HepG2 (cell line): ENCODE data around the gene SPATA25. TPM values are rescaled to one million over a fixed set of nuclear protein-coding genes. Genes with fewer than 3 reads are reported as not detected.

ENCODE experiments used
- ARID2 ChIP-seq: sonication (generic); formaldehyde crosslinking; IDR thresholded peaks from 2 replicates; pipeline ENCODE4 v1.8.1; 2022; ENCODE audit warnings: mild to moderate bottlenecking, missing genetic modification reagents, borderline replicate concordance
- ATF3 ChIP-seq: sonication (generic); formaldehyde crosslinking; IDR thresholded peaks from 2 replicates; pipeline ENCODE4 v1.4.0; 2020; ENCODE audit warnings: missing genetic modification reagents
- ETV6 ChIP-seq: sonication (generic); formaldehyde crosslinking; conservative IDR thresholded peaks from 2 replicates; pipeline ENCODE4 v1.4.0; 2020; ENCODE audit warnings: missing genetic modification reagents
- EZH2 ChIP-seq: conservative IDR thresholded peaks from 2 replicates; pipeline ENCODE4 v1.6.1; 2012; ENCODE audit warnings: mild to moderate bottlenecking, low read depth, low read length, moderate library complexity
- GFI1 ChIP-seq: sonication (generic); formaldehyde crosslinking; IDR thresholded peaks from 2 replicates; pipeline ENCODE4 v1.5.0; 2020; ENCODE audit warnings: missing genetic modification reagents, mild to moderate bottlenecking, borderline replicate concordance
- HES4 ChIP-seq: sonication (generic); formaldehyde crosslinking; IDR thresholded peaks from 2 replicates; pipeline ENCODE4 v1.9.0; 2021; ENCODE audit warnings: mild to moderate bottlenecking, missing genetic modification reagents, borderline replicate concordance
- KDM1A ChIP-seq: IDR thresholded peaks from 2 replicates; pipeline ENCODE4 v1.6.1; 2016; ENCODE audit warnings: missing compliant biosample characterization
- NR2F2 ChIP-seq: IDR thresholded peaks from 2 replicates; pipeline ENCODE4 v1.6.1; 2012; ENCODE audit warnings: low read depth, inconsistent platforms, borderline replicate concordance
- SRSF1 ChIP-seq: fragments of 200-400 bp; formaldehyde crosslinking; optimal IDR thresholded peaks from 2 replicates; pipeline ENCODE3; 2017; ENCODE audit warnings: mild to moderate bottlenecking, low read depth, low read length, moderate library complexity
- SYNCRIP ChIP-seq: fragments of 200-400 bp; formaldehyde crosslinking; IDR thresholded peaks from 2 replicates; pipeline ENCODE4 v1.6.1; 2018; ENCODE audit warnings: mild to moderate bottlenecking, low read depth, low read length; ENCODE audit not compliant: insufficient read depth
- TCF7L2 ChIP-seq: IDR thresholded peaks from 2 replicates; pipeline ENCODE4 v1.6.1; 2011; ENCODE audit warnings: mild to moderate bottlenecking, low read depth, low read length, moderate library complexity
- U2AF2 ChIP-seq: fragments of 200-400 bp; formaldehyde crosslinking; IDR thresholded peaks from 2 replicates; pipeline ENCODE4 v1.6.1; 2017; ENCODE audit warnings: low read depth, mild to moderate bottlenecking, low read length
- ZBTB21 ChIP-seq: sonication (generic); formaldehyde crosslinking; IDR thresholded peaks from 2 replicates; pipeline ENCODE4 v1.4.0; 2020; ENCODE audit warnings: missing genetic modification reagents
- ZNF256 ChIP-seq: sonication (generic); formaldehyde crosslinking; conservative IDR thresholded peaks from 2 replicates; pipeline ENCODE4 v1.4.0; 2020; ENCODE audit warnings: missing genetic modification reagents
- ZNF530 ChIP-seq: sonication (generic); formaldehyde crosslinking; IDR thresholded peaks from 2 replicates; pipeline ENCODE4 v1.5.0; 2020; ENCODE audit warnings: low read depth, mild to moderate bottlenecking, missing genetic modification reagents
- polyA plus RNA-seq, 8 experiments: library from polyadenylated mRNA; depleted of rRNA in 3 of 8; stranded (reverse) in 7 of 8; unstranded in 1 of 8; fragments of >200 nt; fragmentation: Illumina TruSeq in 4 of 8; extraction: Trizol in 4 of 8; gene quantifications; 2 replicates each; pipeline versions ENCODE4 v1.2.1 to v1.2.3, GENCODE V29; 2011 to 2016; ENCODE audit warnings: low read depth in 4 of 8, missing spikeins in 1 of 8, mixed read lengths in 1 of 8; ENCODE audit not compliant: insufficient read depth in 1 of 8
- total RNA-seq, 5 experiments: library from RNA; depleted of rRNA; stranded (reverse); fragments of >200 nt; fragmentation: Illumina TruSeq; extraction: Trizol; gene quantifications; 2 replicates each; pipeline ENCODE4 v1.2.3, GENCODE V29; 2016; ENCODE audit warnings: low read depth in 1 of 5
- TF ChIP-seq, protein P1 (sequence below): sonication (generic); formaldehyde crosslinking; IDR thresholded peaks from 2 replicates; pipeline ENCODE4 v1.5.0; 2020; ENCODE audit warnings: mild to moderate bottlenecking, missing genetic modification reagents
- TF ChIP-seq, protein P2 (sequence below): sonication (generic); formaldehyde crosslinking; IDR thresholded peaks from 2 replicates; pipeline ENCODE4 v1.4.0; 2020; ENCODE audit warnings: missing genetic modification reagents, borderline replicate concordance
- TF ChIP-seq, protein P3 (sequence below): sonication (generic); formaldehyde crosslinking; IDR thresholded peaks from 2 replicates; pipeline ENCODE4 v1.5.0; 2020; ENCODE audit warnings: mild to moderate bottlenecking, missing genetic modification reagents, borderline replicate concordance

The SPATA25 gene
- total and polyA plus RNA-seq, 2 of the 13 experiments (the other 11 are each of a cell fraction or from before 2014, with no cell fraction given) = 4.8 to 7.6 TPM

GRCh38 chr20:45880988-45881788, 6.2 kb downstream of the SPATA25 start, which contains the start of gene ZSWIM1 (continued):
- TF ChIP-seq, protein P1, sequence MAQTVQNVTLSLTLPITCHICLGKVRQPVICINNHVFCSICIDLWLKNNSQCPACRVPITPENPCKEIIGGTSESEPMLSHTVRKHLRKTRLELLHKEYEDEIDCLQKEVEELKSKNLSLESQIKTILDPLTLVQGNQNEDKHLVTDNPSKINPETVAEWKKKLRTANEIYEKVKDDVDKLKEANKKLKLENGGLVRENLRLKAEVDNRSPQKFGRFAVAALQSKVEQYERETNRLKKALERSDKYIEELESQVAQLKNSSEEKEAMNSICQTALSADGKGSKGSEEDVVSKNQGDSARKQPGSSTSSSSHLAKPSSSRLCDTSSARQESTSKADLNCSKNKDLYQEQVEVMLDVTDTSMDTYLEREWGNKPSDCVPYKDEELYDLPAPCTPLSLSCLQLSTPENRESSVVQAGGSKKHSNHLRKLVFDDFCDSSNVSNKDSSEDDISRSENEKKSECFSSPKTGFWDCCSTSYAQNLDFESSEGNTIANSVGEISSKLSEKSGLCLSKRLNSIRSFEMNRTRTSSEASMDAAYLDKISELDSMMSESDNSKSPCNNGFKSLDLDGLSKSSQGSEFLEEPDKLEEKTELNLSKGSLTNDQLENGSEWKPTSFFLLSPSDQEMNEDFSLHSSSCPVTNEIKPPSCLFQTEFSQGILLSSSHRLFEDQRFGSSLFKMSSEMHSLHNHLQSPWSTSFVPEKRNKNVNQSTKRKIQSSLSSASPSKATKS (CRISPR knock-in tag) = no peak
- TF ChIP-seq KDM1A (CRISPR knock-in tag) (no peak), ETV6 (peak; percentile 57; the same call in 1 of the 2 replicates), ZNF256 (0 out of 2 replicates have a peak, but pooled peaks have one; percentile 66), ATF3 (CRISPR knock-in tag) (0 out of 2 replicates have a peak, but pooled peaks have one; percentile 27), EZH2 (no peak), ZNF530 (CRISPR knock-in tag) (no peak), SYNCRIP (no peak), SRSF1 (no peak), ARID2 (CRISPR knock-in tag) (0 out of 2 replicates have a peak, but pooled peaks have one; percentile 44), HES4 (peak; percentile 54; the same call in 1 of the 2 replicates), U2AF2 (peak; percentile 95), GFI1 (CRISPR knock-in tag) (no peak), ZBTB21 (no peak; the same call in 1 of the 2 replicates), NR2F2 (peak; percentile 89), TCF7L2 (no peak)
- TF ChIP-seq, protein P2, sequence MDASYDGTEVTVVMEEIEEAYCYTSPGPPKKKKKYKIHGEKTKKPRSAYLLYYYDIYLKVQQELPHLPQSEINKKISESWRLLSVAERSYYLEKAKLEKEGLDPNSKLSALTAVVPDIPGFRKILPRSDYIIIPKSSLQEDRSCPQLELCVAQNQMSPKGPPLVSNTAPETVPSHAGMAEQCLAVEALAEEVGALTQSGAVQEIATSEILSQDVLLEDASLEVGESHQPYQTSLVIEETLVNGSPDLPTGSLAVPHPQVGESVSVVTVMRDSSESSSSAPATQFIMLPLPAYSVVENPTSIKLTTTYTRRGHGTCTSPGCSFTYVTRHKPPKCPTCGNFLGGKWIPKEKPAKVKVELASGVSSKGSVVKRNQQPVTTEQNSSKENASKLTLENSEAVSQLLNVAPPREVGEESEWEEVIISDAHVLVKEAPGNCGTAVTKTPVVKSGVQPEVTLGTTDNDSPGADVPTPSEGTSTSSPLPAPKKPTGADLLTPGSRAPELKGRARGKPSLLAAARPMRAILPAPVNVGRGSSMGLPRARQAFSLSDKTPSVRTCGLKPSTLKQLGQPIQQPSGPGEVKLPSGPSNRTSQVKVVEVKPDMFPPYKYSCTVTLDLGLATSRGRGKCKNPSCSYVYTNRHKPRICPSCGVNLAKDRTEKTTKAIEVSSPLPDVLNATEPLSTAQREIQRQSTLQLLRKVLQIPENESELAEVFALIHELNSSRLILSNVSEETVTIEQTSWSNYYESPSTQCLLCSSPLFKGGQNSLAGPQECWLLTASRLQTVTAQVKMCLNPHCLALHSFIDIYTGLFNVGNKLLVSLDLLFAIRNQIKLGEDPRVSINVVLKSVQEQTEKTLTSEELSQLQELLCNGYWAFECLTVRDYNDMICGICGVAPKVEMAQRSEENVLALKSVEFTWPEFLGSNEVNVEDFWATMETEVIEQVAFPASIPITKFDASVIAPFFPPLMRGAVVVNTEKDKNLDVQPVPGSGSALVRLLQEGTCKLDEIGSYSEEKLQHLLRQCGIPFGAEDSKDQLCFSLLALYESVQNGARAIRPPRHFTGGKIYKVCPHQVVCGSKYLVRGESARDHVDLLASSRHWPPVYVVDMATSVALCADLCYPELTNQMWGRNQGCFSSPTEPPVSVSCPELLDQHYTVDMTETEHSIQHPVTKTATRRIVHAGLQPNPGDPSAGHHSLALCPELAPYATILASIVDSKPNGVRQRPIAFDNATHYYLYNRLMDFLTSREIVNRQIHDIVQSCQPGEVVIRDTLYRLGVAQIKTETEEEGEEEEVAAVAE (CRISPR knock-in tag) = peak; percentile 85; the same call in 1 of the 2 replicates
- TF ChIP-seq, protein P3, sequence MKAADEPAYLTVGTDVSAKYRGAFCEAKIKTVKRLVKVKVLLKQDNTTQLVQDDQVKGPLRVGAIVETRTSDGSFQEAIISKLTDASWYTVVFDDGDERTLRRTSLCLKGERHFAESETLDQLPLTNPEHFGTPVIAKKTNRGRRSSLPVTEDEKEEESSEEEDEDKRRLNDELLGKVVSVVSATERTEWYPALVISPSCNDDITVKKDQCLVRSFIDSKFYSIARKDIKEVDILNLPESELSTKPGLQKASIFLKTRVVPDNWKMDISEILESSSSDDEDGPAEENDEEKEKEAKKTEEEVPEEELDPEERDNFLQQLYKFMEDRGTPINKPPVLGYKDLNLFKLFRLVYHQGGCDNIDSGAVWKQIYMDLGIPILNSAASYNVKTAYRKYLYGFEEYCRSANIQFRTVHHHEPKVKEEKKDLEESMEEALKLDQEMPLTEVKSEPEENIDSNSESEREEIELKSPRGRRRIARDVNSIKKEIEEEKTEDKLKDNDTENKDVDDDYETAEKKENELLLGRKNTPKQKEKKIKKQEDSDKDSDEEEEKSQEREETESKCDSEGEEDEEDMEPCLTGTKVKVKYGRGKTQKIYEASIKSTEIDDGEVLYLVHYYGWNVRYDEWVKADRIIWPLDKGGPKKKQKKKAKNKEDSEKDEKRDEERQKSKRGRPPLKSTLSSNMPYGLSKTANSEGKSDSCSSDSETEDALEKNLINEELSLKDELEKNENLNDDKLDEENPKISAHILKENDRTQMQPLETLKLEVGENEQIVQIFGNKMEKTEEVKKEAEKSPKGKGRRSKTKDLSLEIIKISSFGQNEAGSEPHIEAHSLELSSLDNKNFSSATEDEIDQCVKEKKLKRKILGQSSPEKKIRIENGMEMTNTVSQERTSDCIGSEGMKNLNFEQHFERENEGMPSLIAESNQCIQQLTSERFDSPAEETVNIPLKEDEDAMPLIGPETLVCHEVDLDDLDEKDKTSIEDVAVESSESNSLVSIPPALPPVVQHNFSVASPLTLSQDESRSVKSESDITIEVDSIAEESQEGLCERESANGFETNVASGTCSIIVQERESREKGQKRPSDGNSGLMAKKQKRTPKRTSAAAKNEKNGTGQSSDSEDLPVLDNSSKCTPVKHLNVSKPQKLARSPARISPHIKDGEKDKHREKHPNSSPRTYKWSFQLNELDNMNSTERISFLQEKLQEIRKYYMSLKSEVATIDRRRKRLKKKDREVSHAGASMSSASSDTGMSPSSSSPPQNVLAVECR (CRISPR knock-in tag) = peak; percentile 95
